ENCODE results near the gene TEX11.
"Not testable (repeated sequence)": the region's sequence is repeated elsewhere in the genome, so short reads cannot be mapped to it uniquely, and the experiment has no call there.

TEX11 gene

GRCh38 chrX:70762285-70762684, 146.2 kb downstream of the TEX11 start:
- DNase-seq (ENCODE audit: low read depth in 3 of 3): no peak

GRCh38 chrX:70755850-70756249, 152.7 kb downstream of the TEX11 start:
- DNase-seq (ENCODE audit: low read depth in 3 of 3): peak; percentile 18 to 65 (median 24)

- DNase-seq (ENCODE audit: low read depth in 3 of 3): no peak
These were observed 154.2 kb downstream of the TEX11 start for GRCh38 chrX:70754169-70754848.

GRCh38 chrX:70733774-70734173, 174.7 kb downstream of the TEX11 start:
- not testable (repeated sequence) for DNase-seq (ENCODE audit: low read depth in 3 of 3)

- DNase-seq (ENCODE audit: low read depth in 3 of 3): not testable (repeated sequence)
These were observed 180.6 kb downstream of the TEX11 start for GRCh38 chrX:70727961-70728360.

GRCh38 chrX:70720721-70721120, 187.8 kb downstream of the TEX11 start:
- no peak for DNase-seq (ENCODE audit: low read depth in 3 of 3)

- DNase-seq (ENCODE audit: low read depth in 3 of 3): not testable (repeated sequence)
These were observed 197.2 kb downstream of the TEX11 start for GRCh38 chrX:70711336-70711735.

- no peak for DNase-seq (ENCODE audit: low read depth in 3 of 3)
These were observed 214.0 kb downstream of the TEX11 start for GRCh38 chrX:70694339-70695122.

- not testable (repeated sequence) for DNase-seq (ENCODE audit: low read depth in 3 of 3)
These were observed 229.1 kb downstream of the TEX11 start for GRCh38 chrX:70679455-70679854.

- DNase-seq (ENCODE audit: low read depth in 3 of 3): no peak
These were observed 233.2 kb downstream of the TEX11 start for GRCh38 chrX:70675284-70675683.

- no peak for DNase-seq (ENCODE audit: low read depth in 3 of 3)
These were observed 236.2 kb downstream of the TEX11 start for GRCh38 chrX:70672326-70672725.

GRCh38 chrX:70669120-70669519, 239.4 kb downstream of the TEX11 start:
- no peak for DNase-seq (ENCODE audit: low read depth in 3 of 3)

GRCh38 chrX:70664726-70665125, 243.8 kb downstream of the TEX11 start:
- no peak for DNase-seq (ENCODE audit: low read depth in 3 of 3)

GRCh38 chrX:70661124-70661523, 247.4 kb downstream of the TEX11 start:
- not testable (repeated sequence) for DNase-seq (ENCODE audit: low read depth in 3 of 3)

- DNase-seq (ENCODE audit: low read depth in 3 of 3): not testable (repeated sequence)
These were observed 251.0 kb downstream of the TEX11 start for GRCh38 chrX:70657546-70657945.

- no peak for DNase-seq (ENCODE audit: low read depth in 3 of 3)
These were observed 252.2 kb downstream of the TEX11 start for GRCh38 chrX:70656304-70656703.

- not testable (repeated sequence) for DNase-seq (ENCODE audit: low read depth in 3 of 3)
These were observed 260.6 kb downstream of the TEX11 start for GRCh38 chrX:70647910-70648309.

- DNase-seq (ENCODE audit: low read depth in 3 of 3): no peak
These were observed 272.3 kb downstream of the TEX11 start for GRCh38 chrX:70636218-70636617.

GRCh38 chrX:70635669-70636068, 272.8 kb downstream of the TEX11 start:
- DNase-seq (ENCODE audit: low read depth in 3 of 3): no peak

- no peak for DNase-seq (ENCODE audit: low read depth in 3 of 3)
These were observed 273.3 kb downstream of the TEX11 start for GRCh38 chrX:70635227-70635626.

GRCh38 chrX:70621743-70622142, 286.8 kb downstream of the TEX11 start:
- DNase-seq (ENCODE audit: low read depth in 3 of 3): no peak

- no peak for DNase-seq (ENCODE audit: low read depth in 3 of 3)
These were observed 290.0 kb downstream of the TEX11 start for GRCh38 chrX:70618467-70618866.

- DNase-seq (ENCODE audit: low read depth in 3 of 3): no peak
These were observed 295.2 kb downstream of the TEX11 start for GRCh38 chrX:70613295-70613694.
